ENCODE results near the gene TLCD5.

TLCD5 gene

DNA sequence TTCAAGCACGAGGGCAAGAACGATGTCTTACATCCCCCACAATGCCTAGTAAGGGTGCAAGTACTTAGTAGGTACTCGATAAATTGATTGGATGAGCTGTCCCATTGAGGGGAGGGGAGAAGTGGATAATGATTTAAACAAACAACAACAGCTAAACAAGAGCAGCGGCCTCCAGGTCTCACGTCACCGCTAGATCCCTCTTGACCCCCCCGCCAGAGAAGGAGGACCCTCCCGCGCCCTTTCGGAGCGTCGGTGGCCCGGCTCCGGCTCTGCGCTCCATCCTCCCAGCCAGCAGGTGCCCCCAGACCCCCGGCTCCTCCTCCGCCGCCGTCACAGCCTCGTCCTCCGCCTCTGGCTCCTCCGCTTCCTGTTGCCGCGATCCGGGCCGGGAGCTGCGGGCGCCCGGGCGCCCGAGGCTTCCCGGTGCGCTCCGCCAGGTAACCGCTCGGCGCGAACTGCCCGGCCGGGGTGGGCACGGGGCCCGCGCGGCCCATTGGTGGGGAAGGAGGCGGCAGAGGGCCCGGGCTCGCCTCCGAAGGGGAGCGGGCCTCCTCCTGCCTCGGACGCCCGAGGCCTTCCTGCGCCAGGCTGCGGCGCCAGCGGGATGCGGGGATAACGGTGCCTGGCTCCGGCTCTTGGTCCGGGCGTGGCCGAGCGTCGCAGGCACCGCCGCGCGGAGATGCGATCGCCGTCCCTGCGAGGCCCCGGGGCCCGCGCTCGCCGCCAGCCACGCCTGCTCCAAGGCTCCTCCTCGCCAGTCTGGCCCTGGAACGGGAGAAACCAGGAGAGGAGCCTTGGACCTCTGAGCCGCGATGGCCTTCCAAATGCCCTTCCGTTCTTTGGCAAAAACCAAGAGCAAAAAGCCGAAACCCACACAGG, at the start of gene TLCD5:
Gene TLCD5, plus strand, starts transcription at position 368 of the 879 bp plus-strand sequence. CDS start 2,143 bp downstream, outside the sequence.
- DNase-seq = no peak

DNA sequence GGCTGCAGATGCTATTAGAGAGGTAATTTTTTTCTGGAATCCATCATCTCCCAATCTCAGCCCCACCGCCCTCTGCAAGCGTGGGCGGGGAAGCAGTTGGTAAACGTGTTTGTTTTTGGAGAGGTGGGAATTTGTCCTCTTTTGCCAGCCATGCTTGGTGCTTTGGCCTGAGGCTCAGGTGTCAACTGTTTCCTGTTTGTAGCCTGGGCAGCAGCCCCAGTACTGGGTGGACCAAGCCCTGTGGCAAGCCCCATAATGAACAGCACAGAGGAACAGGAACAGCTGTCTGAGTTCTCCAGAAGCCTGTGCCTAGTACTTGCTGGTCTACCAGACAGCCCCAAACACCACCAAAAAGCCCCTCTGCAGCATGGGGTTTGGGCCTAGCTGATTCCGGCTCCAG, 45.6 kb upstream of the TLCD5 start:
- DNase-seq = no peak

DNA sequence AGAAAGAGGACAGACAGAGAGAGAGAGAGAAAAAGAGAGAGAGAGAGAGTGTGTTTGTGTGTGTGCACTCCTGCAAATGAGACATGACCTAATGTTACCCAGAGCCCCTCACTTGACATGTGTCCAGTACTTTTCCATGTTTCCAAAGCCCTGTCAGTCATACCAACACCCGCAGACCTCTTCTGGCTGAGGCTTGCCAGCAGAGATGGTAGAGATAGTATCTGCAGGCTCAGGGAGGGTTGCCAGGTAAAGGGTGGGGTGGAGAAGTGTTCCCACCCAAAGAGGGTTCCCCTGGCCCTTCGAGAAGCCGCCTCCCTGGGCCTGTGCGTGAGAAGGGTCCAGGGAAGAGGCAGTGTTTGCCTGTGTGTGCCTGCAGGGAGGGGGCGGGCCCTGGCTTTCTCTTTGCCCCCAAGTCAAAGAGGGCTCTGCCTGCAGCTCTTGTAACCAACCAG, 44.5 kb upstream of the TLCD5 start:
- DNase-seq = no peak

DNA sequence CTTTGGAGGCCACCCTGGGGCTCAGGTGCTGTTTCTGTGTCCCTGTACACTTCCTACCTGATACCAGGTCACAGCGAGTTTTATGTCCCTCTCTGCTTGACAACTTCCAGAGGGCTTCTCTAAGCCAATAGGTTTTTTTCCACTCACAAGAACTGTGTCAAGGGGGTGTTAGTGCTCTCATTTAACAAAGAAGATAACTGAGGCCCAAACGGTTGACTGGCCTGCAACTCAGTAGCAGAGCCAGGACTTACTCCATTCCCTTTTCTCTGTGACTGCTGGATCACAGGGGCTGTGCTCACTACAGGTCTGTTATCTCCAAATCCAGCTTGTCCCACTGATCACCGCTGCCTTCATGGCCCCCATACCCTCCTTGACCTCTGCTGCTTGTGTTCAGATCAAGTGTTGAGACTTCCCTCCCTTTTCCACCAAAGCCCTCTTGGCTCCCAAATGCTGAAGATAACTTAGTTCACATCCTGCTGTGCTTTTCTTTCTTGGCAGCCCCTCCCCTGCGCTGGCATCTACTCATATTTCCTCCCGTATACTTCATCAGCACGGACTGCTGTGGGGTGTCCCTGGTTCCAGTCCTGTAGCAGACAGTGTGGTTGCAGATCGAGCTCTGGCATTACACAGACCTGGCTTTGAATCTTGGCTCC, 43.8 kb upstream of the TLCD5 start:
- no peak for DNase-seq

DNA sequence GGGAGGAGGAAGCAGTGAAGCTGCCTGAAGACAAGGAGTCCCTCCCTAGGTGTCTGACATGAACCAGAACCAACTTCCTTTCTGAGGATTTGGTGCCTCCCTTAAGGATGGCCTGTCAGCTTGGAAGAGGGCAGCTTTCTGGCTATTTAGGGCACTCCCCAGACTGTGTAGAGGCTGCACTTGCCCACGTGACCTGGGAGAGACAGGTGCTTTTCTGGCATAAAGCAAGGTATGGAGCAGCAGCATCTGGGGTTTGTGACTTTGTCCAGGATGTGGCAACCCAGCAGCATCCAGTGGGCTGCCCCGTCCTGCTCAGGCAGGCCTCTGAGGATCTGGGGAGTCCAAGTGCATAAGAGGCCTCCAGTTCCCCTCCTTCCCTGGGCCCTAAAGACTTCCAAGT, 42.0 kb upstream of the TLCD5 start:
- no peak for DNase-seq

DNA sequence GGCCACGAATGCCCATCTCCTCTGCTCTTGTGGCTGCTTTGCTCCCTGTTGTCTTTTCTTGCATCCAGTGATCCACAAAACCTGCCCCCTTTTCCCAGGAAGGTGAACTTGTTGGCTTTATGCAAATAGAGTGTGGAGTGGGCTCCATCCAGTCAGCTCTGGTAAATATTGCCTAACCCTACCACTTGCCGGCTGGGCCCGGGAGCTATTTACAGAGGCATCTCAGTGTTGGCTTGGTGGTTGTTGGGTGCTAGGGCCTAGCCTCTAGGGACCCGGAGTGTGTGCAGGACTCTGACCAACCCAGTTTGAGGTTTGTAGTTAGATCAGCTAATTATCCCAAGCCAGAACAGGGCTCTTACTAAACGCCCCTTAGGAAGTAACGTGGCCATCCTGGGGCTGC, 40.8 kb upstream of the TLCD5 start:
- no peak for DNase-seq

DNA sequence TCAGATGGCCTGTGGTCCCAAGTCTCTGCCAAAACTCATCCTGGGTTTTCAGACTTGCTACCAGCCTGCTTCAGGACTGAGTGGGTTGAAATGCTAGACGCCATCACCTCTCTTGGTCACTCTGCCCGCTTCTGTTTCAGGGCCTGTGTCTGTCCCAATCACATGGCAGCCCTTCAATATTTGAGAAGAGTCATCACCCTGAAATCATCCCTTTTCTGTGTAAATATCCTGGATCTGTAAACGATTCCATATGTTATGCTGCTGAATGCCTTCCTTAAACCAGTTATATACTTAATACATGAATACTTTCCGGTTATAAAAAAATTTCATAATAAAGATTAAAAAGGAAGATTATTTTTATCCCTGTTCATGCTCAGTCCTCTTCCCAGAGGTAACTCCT, 39.8 kb upstream of the TLCD5 start:
- DNase-seq = no peak

DNA sequence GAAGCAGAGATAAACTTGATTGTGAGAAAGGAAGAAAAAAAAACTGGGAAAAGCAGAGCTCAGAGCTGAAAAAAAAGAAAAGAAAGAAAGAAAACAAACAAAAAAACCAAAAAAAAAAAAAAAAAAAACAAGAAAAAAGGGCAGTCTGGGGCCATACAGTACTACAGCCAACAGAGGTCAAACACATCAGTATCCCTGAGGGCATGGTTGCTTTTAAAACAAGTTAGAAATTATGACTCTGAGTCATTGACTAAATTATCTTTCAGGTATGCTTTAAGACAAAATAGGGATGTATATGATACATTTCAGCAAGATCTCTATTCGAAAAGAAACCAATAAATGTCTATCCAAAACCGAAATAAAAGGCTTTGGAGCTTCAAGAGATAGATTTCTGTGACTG, 37.1 kb upstream of the TLCD5 start:
- DNase-seq = no peak

DNA sequence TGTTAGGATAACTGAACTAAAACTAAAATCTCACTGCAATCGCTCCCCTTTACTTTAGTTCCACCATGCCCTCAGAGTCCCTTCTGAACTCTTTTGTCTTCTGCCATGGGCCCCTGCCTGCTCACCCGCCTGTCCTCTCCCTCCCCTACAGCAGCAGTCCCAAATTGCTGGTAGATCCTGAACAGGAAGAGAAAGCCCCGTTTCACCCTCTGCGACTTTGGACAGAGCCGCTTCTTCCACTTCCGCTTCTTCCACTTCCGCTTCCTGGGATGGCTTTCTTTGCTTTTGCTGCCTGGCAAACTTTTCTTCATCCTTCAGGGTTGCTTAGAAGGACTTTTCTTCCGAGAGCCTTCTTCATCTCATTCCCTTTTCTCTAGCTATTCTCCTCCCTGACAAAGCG, 35.7 kb upstream of the TLCD5 start:
- DNase-seq = no peak

DNA sequence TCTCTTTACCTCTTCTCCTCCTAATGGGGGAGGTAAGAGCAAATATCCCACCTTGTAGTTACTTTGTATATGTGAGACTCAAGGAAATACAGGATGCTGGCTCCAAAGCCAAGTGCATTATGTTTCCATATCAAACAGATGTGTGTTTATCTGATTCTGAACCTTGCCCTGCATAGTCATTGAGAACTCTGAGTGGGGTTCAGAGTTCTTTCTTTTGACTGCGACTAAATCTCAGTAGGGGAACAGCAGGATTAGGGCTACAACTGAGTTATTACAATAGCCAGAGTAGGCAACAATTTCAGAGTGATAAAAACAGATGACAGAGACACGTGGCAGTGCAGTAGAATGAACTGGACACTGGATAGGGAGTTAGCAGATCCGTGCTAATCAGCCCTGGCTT, 34.1 kb upstream of the TLCD5 start:
- no peak for DNase-seq

DNA sequence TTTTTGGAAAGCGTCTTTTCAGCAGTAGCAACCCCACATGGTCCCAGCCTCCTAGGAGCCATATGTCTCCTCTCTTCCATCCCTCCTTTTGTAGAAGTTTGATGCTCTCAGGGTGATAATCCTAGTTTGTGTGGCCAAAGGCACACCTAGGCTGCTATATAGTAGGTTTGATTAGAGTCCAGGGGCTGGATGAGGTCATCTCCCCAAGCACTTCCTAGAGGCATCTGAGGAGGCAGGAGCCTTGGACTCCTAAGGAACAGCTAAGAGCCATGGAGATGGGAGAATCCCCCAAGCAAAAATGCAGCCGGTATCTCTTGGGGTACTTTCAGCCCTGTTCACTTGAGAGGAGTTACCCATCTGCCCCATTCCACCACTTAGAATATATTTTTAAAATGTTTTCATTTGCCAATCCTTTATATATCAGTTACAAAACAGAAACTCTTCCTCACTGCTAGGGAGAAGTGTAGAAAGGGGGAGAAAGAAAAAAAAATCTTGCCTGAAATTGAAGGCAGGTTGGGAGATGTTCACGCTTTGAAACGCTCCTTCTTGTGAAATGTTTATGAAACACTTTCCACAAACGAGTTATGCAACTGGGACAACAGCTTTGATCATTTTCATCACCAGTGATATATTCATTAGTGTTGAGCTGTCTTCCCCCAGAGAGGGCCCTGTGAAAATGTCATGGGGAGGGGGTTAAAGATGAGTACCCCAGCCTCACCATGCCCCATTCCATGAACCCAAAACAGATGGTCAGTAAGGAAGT, 31.9 kb upstream of the TLCD5 start:
- no peak for DNase-seq

DNA sequence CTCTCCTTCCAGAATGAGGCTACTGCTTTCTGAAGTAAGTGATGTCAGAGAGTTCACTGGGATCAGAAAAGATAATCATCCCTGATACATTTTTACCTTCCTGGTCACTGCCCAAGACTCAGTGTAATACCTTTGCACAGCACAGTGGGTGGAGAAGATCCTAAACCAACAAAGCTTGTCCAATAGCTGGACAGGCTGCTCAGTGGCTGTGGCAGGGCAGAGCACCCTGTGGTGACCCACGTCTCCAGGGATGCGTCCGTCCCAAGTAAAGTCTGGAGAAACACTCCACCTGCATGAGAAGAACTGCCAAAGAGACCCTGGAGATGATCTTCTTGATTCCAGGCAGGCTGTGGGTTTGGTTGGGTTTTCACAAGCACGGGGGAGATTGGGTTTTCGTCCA, 31.0 kb upstream of the TLCD5 start:
- DNase-seq = no peak

DNA sequence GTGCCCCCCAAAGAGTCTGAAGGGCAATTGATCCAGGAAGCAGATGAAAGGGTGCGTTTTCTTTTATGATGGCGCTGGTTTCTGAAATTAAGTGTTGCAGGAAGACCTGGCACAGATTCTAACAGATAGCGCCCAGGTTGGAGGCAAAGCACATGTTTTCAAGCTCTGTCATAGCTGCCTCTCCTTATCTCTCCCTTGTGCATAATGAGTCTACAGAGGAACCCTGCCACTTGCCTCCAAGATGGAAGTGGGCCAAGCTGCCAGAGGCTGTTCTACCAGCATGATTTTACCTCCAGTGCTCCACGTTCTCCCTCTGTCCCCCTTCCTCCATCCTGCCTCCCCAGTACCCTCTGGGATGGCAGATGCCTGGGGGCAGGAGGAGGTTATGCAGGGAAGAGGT, 30.0 kb upstream of the TLCD5 start:
- no peak for DNase-seq

DNA sequence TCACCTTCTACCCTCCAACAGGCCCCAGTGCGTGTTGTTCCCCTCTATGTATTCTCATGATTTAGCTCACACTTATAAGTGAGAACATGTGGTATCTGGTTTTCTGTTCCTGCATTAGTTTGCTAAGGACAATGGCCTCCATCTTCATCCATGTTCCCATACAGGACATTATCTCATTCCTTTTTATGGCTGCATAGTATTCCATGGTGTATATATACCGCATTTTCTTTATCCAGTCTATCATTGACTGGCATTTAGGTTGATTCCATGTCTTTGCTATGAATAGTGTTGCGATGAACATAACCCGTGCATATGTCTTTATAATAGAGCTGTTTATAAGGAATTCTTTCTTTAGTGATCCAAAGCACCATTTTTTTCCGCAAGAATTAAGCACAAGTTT, 28.5 kb upstream of the TLCD5 start:
- no peak for DNase-seq

DNA sequence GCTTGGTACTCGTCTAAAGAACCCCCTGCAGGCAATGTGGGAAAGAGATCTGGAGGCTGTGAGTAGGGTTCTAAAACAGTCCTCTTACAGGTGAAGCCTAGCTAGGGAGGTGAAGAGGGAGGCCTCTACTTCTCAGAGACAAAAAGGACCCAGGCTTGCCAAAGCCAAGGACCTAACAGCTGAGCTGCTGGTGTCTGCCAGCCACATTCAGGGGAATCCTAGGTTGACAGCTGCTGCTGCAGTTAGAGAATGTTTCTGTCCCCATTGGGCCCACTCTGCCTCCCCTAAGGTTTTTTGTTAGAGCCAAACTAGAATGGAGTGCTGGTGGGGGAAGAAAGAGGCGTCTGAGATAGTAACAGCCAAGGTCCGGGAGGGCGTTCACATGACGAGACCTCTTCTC, 26.6 kb upstream of the TLCD5 start:
- no peak for DNase-seq

DNA sequence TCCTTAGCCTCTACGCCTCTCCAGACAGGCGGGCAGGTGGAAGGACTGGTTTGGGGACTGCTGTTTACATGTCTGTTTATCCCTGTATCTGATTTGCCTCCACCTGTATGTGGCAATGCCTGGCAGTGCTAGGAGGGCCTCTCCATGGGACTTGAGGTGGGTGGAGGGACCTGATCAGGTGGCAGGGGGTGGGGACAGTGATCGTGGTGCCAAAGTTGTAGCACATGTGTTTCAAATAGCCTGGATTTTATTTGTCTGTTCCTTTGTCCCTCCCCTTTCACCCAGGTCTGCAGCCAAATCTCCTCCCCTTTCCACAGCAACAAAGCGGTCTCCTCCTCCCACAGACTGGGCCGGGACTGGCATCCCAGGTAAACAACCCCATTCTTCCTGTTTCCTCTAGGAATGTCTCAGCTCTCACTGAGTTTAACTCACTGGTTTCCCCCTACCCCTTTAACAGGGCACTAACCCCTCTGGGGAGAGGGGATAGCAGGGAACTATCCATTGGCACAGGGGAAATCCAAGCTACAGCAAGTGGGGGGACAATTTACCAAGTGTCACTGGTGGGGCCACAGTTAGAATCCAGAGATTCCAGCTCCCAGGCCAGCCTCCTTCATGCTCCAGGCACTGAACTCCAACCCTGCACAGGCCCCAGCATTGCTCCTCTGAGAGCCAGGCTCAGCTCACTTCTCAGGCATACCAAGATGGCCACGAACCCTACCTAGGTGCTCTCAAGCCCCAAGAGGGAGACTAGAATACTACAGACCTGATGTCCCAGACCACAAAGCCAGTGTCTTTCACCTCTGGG, 22.9 kb upstream of the TLCD5 start:
- DNase-seq = no peak

DNA sequence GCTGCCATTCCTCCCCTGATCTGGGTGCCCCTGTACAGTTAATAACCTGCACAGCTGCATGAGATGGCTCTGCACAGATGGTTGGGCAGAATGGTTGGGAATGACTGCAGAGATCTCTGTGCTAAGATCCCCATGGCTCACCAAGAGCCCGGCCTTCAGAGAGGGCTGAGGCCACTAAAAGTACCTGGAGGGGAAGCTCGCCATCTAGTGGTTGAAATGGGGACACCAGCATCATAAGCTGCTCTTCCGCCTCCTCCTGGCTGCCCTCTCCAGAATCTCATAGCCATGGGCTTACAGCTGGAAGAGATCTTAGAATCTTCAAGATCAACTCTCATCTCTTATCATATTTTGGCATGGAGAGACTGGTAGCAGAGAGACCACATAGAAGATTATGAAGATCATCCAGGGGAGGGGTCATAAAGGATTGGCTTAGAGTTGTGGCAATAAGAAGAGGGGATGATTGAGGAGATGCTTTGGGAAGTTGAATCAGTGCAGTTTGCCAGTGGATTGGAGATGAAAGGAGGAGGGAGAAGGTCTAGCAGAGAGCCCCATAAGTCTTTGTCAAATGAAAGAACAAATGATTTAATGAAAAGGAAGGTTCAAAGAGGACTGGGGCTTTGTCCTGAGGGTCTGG, 22.0 kb upstream of the TLCD5 start:
- no peak for DNase-seq

DNA sequence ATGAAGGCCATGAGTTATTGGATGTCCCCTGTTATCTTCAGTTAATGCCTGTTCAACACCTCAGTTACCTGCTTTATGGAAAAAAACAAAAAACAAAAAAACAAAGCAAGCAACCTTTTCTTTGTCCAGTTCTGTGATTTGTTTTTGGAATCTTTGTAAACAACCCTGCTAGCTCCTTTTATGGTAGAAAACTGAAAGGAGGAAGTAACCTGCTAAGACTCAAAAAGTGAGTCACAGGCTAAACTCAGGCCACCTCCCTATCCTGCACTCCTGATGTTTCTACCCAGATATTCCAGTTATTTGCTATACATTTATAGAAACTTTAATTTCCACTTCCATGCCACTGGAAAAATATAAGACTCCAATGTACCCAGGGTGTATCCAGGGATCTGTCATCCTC, 20.6 kb upstream of the TLCD5 start:
- no peak for DNase-seq

DNA sequence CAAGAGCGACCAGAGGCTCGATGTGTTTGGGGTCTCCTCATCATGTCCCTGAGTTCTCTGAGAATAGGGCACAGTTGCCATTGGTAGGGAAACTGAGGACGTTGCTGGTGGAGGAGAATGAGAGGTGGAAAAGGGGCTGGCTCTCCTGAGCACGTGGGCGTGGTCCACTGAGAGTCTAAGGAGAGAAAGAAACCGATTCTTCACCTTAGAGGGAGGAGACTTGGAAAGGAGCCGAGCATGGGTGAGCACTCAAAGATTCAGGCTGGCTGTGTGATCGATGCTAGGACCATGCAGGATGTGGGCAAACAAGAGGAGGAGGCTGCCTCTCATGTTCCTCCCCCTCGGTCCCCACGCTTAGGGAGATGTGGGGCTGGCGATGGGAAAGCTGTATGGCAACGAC, 19.8 kb upstream of the TLCD5 start:
- no peak for DNase-seq

DNA sequence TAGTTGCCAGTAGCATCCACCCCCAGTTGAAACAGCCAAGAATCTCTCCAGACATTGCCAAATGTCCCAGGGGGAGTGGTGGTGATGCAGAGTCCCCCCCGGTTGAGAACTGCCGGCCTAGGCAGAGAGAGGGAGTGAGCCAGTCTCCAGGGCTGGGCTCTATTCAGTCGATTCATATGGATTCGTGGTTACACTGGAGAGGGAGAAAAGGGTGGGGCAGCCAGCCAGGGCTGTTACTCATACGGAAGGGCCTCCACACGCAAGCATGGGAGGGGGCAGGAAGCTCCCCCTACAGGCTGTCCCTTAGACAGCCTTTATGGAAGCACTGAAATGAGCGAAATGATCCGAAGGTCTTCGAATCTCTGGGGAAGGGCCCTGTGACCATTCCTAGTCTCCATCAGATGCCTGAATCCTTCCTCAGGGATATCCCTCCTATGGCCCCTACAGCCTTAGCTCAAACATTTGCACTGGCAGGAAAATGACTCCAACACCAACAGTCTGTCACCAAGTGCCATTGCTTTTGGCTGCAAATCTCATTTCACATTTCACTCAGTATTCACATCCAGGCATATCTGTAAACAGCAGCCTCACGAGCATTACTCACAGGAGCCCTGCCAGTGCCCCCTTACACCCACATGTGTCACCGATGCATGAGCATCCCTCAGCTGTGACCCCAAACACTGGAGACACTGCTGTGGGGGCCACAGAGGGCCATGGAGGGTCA, 18.4 kb upstream of the TLCD5 start:
- no peak for DNase-seq

DNA sequence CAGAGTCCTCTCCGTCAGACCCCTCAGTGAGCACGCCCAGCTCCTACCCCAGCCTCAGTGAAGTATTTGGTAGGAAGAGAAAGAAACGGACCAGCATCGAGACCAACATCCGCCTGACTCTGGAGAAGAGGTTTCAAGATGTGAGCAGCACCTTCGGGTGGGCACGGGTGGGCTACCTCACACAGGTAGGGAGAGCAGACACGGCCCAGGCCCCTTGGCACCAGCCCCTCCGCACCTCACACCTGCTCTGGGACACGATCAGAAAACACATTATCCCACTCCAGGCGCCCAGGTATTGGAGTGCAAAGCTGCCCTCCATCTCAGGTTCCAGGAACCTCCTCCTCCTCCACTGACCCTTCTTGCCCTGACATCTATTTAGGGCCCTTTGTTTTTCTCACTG, 17.6 kb upstream of the TLCD5 start:
- DNase-seq = no peak

DNA sequence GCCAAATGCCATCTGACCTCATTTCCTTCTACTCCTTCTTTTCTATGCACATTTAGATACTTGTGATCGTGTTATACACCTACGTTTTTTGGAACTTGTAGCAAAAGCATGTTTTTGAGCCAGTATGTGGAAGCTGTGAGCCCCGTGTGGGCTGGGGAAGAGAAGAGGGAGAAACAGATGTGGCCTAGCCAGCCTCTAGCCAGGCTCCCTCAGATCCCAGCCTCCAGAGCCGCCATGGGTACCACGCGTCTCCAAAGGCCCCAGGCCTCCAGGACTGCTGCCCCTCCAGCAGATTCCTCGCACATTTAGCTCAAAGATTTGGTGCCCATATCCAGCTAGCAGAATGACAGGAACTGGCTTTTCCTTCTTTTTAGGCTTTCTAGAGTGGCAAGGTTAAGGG, 17.0 kb upstream of the TLCD5 start:
- DNase-seq = no peak

All from NCI-H1694 (cell line).